GM20000 (cell line): ENCODE measurements around the gene STEAP1B.
A peak's percentile ranks its signal among the peaks of the same experiment; 100 is the strongest.
"Not testable (repeated sequence)": the region's sequence is repeated elsewhere in the genome, so short reads cannot be mapped to it uniquely, and the experiment has no call there.

ENCODE experiments used
- DNase-seq: peaks from one replicate; pipeline ENCODE4 v3.0.0; 2012; ENCODE audit warnings: low spot score
- TF ChIP-seq, protein P1 (sequence below): IDR thresholded peaks from 2 replicates; pipeline ENCODE4 v1.5.1; 2012; ENCODE audit warnings: mild to moderate bottlenecking, control low read depth; ENCODE audit errors: extremely low read depth, missing control alignments

Gene STEAP1B

DNA sequence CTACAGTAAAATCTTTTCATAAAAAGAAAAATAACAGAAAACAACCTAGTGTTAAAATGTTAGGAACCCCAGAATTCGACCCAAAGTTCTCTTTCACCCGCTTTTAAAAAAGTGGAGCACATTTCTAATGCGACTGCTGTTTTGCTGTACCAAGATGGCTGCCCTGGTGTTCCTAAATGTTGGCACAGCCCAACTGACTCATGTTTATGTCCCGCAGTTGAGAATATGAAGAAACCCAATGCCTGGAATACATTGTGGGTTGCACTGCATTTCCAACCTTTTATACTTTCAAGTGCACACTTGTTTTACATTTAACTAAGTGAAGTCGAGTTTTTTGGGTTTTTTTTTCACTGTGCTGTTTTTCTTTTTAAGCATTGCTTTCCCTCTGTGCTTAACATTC is 944 bp downstream of the STEAP1B start:
- TF ChIP-seq, protein P1, sequence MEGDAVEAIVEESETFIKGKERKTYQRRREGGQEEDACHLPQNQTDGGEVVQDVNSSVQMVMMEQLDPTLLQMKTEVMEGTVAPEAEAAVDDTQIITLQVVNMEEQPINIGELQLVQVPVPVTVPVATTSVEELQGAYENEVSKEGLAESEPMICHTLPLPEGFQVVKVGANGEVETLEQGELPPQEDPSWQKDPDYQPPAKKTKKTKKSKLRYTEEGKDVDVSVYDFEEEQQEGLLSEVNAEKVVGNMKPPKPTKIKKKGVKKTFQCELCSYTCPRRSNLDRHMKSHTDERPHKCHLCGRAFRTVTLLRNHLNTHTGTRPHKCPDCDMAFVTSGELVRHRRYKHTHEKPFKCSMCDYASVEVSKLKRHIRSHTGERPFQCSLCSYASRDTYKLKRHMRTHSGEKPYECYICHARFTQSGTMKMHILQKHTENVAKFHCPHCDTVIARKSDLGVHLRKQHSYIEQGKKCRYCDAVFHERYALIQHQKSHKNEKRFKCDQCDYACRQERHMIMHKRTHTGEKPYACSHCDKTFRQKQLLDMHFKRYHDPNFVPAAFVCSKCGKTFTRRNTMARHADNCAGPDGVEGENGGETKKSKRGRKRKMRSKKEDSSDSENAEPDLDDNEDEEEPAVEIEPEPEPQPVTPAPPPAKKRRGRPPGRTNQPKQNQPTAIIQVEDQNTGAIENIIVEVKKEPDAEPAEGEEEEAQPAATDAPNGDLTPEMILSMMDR: no peak
- DNase-seq: no peak

DNA sequence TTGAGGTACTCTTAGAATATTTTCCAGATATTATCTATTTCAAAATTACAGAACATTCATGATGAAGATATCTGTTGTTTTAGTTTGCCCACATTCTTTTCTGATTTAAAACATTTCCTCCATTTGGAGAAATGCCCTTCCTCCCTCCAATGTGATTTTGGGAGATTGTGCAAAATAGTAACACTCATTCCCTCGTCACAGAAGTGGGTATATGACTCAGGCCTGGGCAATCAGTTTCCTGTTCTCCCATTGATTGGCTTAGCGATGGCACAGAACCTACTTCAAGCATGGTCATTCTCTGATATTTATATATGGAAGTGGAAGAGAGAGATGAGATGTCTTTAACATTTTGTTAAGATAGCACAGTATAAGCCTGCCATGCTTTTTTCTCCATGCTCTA is 3.1 kb downstream of the STEAP1B start:
- not testable (repeated sequence) for DNase-seq

DNA sequence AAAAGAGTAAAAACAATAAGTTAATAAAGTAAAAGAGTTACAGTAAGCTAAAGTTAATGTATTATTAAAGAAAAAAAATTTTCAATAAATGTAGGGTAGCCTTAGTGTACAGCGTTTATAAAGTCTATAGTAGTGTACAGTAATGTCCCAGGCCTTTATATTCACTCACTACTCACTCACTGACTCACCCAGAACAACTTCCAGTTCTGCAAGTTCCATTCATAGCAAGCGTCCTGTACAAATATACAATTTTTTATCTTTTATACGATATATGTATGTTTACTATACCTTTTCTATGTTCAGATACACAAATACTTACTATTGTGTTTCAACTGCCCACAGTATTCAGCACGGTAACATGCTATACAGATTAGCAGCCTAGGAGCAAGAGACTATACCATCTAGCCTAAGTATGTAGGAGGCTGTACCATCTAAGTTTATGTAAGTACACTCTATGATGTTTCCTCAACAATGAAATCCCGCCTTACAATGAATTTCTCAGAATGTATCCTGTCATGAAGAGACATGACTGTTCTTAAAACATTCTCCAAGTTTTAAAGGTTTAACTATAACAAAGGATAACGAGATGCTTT is 3.6 kb downstream of the STEAP1B start:
- DNase-seq: not testable (repeated sequence)

DNA sequence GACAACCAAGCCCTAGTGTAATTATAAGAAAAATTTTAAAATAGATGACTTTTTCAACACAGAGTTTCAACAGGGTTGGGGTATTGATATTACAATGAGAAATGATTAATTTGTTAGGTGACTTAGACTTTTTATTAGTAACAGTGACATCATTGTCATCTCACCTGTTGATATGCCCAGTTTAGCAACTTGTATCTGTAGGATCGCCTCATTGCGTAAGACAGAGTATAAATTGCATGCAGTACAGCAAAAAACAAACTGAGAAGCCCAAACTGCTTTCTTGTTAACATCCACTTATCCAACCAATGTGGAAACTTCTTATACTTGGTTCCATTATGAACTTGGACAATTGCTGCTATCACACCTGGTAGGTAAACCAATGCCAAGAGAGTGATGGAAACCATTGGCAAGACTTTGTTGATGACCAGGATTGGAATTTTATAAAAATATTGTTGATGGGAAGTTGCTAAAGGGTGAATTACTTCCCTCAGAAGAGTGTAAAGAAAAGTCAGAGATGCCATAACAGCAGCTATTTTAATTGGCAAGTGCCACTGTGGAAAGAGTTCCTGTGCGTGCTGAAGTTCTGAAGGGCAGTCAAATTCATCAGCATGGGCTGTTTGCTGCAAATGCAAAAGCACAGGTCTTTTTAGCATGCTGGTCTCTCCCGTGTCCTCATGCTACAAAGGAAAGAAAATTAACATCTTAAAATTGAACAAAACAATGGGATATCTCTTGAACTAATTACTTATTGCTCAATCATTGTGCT is 6.6 kb downstream of the STEAP1B start:
- DNase-seq: not testable (repeated sequence)

DNA sequence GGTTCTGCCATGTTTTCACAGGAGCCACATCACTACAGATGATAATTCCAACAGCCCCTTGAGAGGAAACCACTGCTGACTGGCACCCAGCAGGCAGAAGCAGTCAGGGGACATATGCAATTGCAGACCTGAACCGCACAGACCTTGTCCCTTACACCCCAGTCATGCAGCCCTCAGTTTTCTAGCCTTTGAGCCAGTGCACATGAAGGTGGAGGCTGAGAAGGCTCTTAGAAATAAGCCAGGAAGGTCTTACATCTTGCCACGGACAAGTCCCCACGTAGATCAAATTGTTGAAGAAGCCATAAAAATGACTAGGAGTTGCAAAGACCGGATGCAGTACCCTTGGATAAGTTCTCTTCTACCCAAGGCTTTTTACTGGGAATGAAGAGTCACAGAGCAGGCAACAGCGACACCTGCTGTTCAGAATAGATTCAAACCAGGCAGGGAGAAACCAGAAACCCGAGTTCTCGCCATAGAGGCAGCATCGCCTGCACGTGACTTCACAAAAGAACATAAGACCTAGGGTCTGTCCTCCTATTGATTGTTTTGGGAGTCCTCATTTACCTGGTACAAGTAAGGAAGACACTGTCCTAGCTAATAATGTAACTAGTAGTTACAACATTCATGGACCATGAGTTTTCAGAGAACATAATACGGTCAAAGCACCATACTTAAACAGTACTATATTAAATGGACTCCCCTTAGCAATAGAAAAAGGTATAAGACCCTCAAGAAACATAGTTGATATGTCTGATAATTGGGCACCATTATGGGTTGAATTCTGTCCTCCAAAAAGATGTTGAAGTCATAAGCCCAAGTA is 11.1 kb downstream of the STEAP1B start:
- DNase-seq: peak; percentile 71
- TF ChIP-seq, protein P1: peak; percentile 84

DNA sequence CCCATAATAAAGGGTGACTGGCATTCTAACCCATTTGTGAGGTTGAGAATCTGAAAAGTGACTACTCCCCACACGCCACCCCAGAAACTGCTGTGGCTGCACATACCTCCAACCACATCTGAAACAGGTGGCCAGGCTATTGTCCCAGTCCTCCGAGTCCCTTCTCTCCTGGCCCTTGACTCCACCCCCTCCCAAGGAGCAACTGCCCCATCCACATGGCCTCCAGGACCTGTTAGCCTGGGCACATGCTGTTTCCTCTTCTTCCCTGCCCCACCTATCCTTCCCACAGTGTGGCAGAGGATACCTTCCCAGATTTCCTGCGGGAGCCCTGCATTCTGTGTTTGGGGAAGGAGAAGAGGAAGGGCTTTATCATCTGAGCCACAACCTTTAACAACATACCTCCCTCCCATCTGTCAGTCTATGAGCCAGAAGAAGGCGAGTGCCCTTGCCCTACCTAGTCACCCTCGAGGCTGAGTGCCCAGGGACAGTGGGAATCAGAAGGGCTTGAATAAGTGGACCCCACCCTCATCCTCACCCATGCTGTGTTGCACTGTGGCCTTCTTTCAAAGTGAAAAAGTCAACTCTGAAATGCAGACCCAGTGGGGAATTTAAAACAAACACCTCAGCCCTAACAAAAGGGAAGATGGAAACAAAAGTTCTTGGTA is 11.9 kb downstream of the STEAP1B start:
- TF ChIP-seq, protein P1: no peak
- no peak for DNase-seq

DNA sequence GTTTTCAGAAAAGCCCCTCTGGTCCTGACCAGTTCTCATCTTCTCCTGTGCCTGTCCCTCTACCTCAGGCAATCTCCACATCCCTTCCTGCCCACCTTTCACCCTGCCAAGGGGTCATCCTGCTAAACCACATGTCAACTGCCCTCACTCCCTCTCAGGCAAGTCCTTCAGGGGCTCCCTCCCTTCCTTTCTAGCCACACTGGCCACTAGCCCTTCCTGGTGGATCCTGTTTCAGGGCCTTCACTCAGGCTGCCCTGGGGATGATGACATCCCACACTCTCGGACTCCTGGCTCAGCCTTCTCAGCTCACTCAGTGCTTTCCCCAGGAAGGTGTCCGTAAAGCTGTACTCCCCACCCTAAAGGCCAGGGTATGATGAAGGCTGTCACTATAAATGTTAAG is 13.4 kb downstream of the STEAP1B start:
- DNase-seq: no peak
- TF ChIP-seq, protein P1: no peak

DNA sequence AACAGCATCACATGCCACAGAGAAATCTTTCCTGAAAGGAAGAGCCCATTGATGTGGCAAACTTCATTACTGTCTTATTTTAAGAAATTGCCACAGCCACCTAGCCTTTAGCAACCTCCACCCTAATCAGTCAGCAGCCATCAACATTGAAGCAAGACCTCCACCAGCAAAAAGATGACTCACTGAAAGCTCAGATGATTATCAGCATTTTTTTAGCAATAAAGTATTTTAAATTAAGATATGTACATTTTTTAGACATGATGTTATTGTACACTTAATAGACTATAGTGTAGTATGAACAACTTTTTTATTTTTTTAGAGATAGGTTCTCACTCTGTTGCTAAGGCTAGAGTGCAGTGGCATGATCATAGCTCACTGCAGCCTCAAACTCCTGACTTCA is 14.8 kb downstream of the STEAP1B start:
- TF ChIP-seq, protein P1: no peak
- no peak for DNase-seq
